Ascending aorta (tissue), 2 donors: ENCODE results near the gene ESR1. TPM values are rescaled to one million over a fixed set of nuclear protein-coding genes. Genes with fewer than 3 reads are reported as not detected.
"Not testable (repeated sequence)": the region's sequence is repeated elsewhere in the genome, so short reads cannot be mapped to it uniquely, and the experiment has no call there.

Source experiments
- DNase-seq, 2 donors: peaks; one replicate each; pipeline ENCODE4 v3.0.0-alpha.2; 2019; ENCODE audit warnings: low spot score in 2 of 2
- H3K27ac ChIP-seq, 2 donors: fragments of 200-600 bp; sonication (generic); one replicate each; pipeline ENCODE4 v1.5.1; 2016 to 2017; ENCODE audit warnings: mild to moderate bottlenecking in 1 of 2
- H3K27me3 ChIP-seq: fragments of 200-600 bp; sonication (generic); one replicate; pipeline ENCODE4 v1.5.1; 2017
- H3K36me3 ChIP-seq, 2 donors: fragments of 200-600 bp; sonication (generic); one replicate each; pipeline ENCODE4 v1.5.1; 2016
- H3K4me1 ChIP-seq, 2 donors: fragments of 200-600 bp; sonication (generic); one replicate each; pipeline ENCODE4 v1.5.1; 2016 to 2017; ENCODE audit warnings: mild to moderate bottlenecking in 1 of 2
- H3K4me3 ChIP-seq, 2 donors: fragments of 200-600 bp; sonication (generic); one replicate each; pipeline ENCODE4 v1.5.1; 2016 to 2017; ENCODE audit warnings: mild to moderate bottlenecking in 1 of 2
- H3K9me3 ChIP-seq, 2 donors: fragments of 200-600 bp; sonication (generic); one replicate each; pipeline ENCODE4 v1.5.1; 2016
- intact Hi-C: fragments of 100-400 bp; cut with DNase I; formaldehyde crosslinking; loops from one replicate; pipeline ENCODE4 v1.15.1; 2023
- total RNA-seq: library from RNA; depleted of rRNA; stranded (reverse); fragments of >200 nt; gene quantifications from one replicate; pipeline ENCODE4 v1.1.0, GENCODE V29; 2016
- TF ChIP-seq, protein P1 (sequence below), 3 experiments: fragments of 200-600 bp in 2 of 3; fragments of 450-650 bp in 1 of 3; sonication (generic) in 2 of 3; IDR thresholded peaks; one replicate each; pipeline ENCODE4 v1.5.1; 2016 to 2019; ENCODE audit warnings: antibody characterized with exemption in 3 of 3, mild to moderate bottlenecking in 1 of 3, moderate library complexity in 1 of 3

ESR1 gene
- total RNA-seq, 1 donor from 2014 or later, result 3.0 TPM

GRCh38 chr6:152136449-152136825 lies 329.0 kb downstream of the ESR1 start:
- H3K4me1 ChIP-seq, result no peaks in the 10 kb centered on the region
- no peak overlapping the region for H3K27ac ChIP-seq
- H3K36me3 ChIP-seq, result peaks cover 95 to 96% of the 10 kb centered on the region in 2 donors
- no peaks in the 10 kb centered on the region for H3K27me3 ChIP-seq
- H3K9me3 ChIP-seq, result no peaks in the 10 kb centered on the region
- H3K4me3 ChIP-seq, result no peak overlapping the region
- TF ChIP-seq, protein P1, sequence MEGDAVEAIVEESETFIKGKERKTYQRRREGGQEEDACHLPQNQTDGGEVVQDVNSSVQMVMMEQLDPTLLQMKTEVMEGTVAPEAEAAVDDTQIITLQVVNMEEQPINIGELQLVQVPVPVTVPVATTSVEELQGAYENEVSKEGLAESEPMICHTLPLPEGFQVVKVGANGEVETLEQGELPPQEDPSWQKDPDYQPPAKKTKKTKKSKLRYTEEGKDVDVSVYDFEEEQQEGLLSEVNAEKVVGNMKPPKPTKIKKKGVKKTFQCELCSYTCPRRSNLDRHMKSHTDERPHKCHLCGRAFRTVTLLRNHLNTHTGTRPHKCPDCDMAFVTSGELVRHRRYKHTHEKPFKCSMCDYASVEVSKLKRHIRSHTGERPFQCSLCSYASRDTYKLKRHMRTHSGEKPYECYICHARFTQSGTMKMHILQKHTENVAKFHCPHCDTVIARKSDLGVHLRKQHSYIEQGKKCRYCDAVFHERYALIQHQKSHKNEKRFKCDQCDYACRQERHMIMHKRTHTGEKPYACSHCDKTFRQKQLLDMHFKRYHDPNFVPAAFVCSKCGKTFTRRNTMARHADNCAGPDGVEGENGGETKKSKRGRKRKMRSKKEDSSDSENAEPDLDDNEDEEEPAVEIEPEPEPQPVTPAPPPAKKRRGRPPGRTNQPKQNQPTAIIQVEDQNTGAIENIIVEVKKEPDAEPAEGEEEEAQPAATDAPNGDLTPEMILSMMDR (IDR thresholded peaks at IDR 0.05), result no peak
- intact Hi-C loops, result no loop called here
- no peak for DNase-seq

- intact Hi-C loops, H3K9me3 ChIP-seq, H3K27ac ChIP-seq, H3K27me3 ChIP-seq, DNase-seq, H3K4me3 ChIP-seq, H3K4me1 ChIP-seq: not testable (repeated sequence)
- H3K36me3 ChIP-seq, result peaks cover 88 to 91% of the 10 kb centered on the region in 2 donors
Observed at GRCh38 chr6:152138344-152138743, 330.9 kb downstream of the ESR1 start.

DNA sequence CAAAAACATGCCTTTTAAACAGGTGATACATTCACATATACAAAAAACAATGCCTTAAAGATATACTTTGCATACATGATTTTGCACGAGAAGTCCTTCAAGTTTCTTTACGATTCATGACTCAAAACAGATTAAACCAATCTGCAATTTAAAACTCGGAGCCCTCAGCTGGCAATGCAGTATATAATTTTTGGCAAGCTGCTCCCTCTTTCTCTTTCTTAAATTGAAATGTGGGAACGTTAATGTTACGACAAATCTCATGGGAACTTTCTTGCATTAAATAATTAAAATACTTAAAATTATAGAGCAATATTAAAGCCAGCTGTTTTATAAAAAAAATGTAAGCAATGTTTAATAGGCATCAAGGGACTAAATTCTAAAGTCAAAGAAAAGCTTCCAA lies 334.6 kb downstream of the ESR1 start:
- TF ChIP-seq, protein P1 (IDR thresholded peaks at IDR 0.05), result no peak
- intact Hi-C loops, result no loop called here
- H3K4me1 ChIP-seq, result peaks cover 3 to 5% of the 10 kb centered on the region in 2 donors
- no peak overlapping the region for H3K27ac ChIP-seq
- no peaks in the 10 kb centered on the region for H3K27me3 ChIP-seq
- no peak for DNase-seq
- no peaks in the 10 kb centered on the region for H3K9me3 ChIP-seq
- no peak overlapping the region for H3K4me3 ChIP-seq
- H3K36me3 ChIP-seq, result peaks cover 81 to 83% of the 10 kb centered on the region in 2 donors

- no peak for DNase-seq
- Histone ChIP-seq H3K27me3 (no peaks in the 10 kb centered on the region), H3K36me3 (peaks cover 83% of the 10 kb centered on the region in 2 donors), H3K4me3 (no peak overlapping the region), H3K9me3 (no peaks in the 10 kb centered on the region), H3K27ac (no peak overlapping the region), H3K4me1 (peaks cover 3 to 5% of the 10 kb centered on the region in 2 donors)
- TF ChIP-seq, protein P1 (IDR thresholded peaks at IDR 0.05), result no peak
- intact Hi-C loops, result no loop called here
Observed at GRCh38 chr6:152143359-152143758, 335.9 kb downstream of the ESR1 start.

GRCh38 chr6:152146385-152146784 lies 338.9 kb downstream of the ESR1 start:
- Histone ChIP-seq H3K27me3 (no peaks in the 10 kb centered on the region), H3K4me3 (no peak overlapping the region), H3K36me3 (peaks cover 81 to 86% of the 10 kb centered on the region in 2 donors), H3K4me1 (peaks cover 3 to 5% of the 10 kb centered on the region in 2 donors), H3K9me3 (no peaks in the 10 kb centered on the region), H3K27ac (no peak overlapping the region)
- intact Hi-C loops, result no loop called here
- no peak for DNase-seq
- TF ChIP-seq, protein P1 (IDR thresholded peaks at IDR 0.05), result no peak

GRCh38 chr6:152147269-152147668 lies 339.8 kb downstream of the ESR1 start:
- DNase-seq, result no peak
- Histone ChIP-seq H3K9me3 (no peaks in the 10 kb centered on the region), H3K36me3 (peaks cover 82 to 86% of the 10 kb centered on the region in 2 donors), H3K27ac (peak overlapping the region in 1 of 2 donors; percentile 36), H3K27me3 (no peaks in the 10 kb centered on the region), H3K4me1 (peaks cover 3 to 5% of the 10 kb centered on the region in 2 donors), H3K4me3 (no peak overlapping the region)
- intact Hi-C loops, result no loop called here
- TF ChIP-seq, protein P1 (IDR thresholded peaks at IDR 0.05), result no peak
